Progenitor cell of endocrine pancreas (in vitro differentiated cells): Measurements from ENCODE around the gene PRODH. TPM values are rescaled to one million over a fixed set of nuclear protein-coding genes. Genes with fewer than 3 reads are reported as not detected.

Experiments used
- DNase-seq: peaks from one replicate; pipeline ENCODE4 v3.0.0; 2021; ENCODE audit warnings: low spot score; ENCODE audit not compliant: unreplicated experiment
- H3K27ac Mint-ChIP-seq: 2 replicates; pipeline ENCODE4 v1.8.0; 2021; ENCODE audit warnings: mild to moderate bottlenecking, moderate library complexity, mixed read lengths
- H3K27me3 Mint-ChIP-seq: 2 replicates; pipeline ENCODE4 v1.8.0; 2021; ENCODE audit warnings: mixed read lengths
- H3K36me3 Mint-ChIP-seq: 2 replicates; pipeline ENCODE4 v1.8.0; 2022; ENCODE audit warnings: mixed read lengths; ENCODE audit not compliant: insufficient read depth
- H3K4me1 Mint-ChIP-seq: 2 replicates; pipeline ENCODE4 v1.8.0; 2021; ENCODE audit warnings: low read depth, mixed read lengths
- H3K4me3 Mint-ChIP-seq: 2 replicates; pipeline ENCODE4 v1.8.0; 2021; ENCODE audit warnings: low read depth, mild to moderate bottlenecking, moderate library complexity, mixed read lengths
- H3K9me3 Mint-ChIP-seq: 2 replicates; pipeline ENCODE4 v1.8.0; 2021; ENCODE audit warnings: low read depth, mixed read lengths
- total RNA-seq: library from RNA; stranded (reverse); gene quantifications from 2 replicates; pipeline ENCODE4 v1.2.1, GENCODE V29; 2021
- TF ChIP-seq, protein P1 (sequence below): fragments of 200-600 bp; sonication (generic); IDR thresholded peaks from one replicate; pipeline ENCODE4 v1.5.0; 2021; ENCODE audit warnings: antibody characterized with exemption, mild to moderate bottlenecking; ENCODE audit not compliant: unreplicated experiment

The PRODH gene
- total RNA-seq, 1 donor from 2014 or later: 6.4 TPM

DNA sequence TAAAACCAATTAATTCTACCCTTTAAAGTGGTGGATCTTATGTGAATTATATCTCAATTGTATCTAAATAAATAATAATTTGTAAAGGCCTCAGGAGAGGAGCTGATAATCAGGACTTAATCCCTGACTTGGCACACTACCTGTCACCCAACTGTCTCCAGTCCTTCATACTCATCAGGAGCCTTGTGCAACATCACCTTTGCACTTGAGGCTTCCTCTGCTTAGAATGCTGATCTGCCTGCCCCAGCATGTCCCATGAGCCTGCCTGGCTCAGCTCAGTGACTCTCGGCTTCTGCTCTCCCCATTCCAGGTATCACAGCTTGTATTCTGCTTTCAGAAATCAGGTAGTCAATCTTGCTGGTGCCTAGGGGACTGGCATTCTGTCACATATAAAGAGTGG lies 43.9 kb upstream of the PRODH start:
- TF ChIP-seq, protein P1, sequence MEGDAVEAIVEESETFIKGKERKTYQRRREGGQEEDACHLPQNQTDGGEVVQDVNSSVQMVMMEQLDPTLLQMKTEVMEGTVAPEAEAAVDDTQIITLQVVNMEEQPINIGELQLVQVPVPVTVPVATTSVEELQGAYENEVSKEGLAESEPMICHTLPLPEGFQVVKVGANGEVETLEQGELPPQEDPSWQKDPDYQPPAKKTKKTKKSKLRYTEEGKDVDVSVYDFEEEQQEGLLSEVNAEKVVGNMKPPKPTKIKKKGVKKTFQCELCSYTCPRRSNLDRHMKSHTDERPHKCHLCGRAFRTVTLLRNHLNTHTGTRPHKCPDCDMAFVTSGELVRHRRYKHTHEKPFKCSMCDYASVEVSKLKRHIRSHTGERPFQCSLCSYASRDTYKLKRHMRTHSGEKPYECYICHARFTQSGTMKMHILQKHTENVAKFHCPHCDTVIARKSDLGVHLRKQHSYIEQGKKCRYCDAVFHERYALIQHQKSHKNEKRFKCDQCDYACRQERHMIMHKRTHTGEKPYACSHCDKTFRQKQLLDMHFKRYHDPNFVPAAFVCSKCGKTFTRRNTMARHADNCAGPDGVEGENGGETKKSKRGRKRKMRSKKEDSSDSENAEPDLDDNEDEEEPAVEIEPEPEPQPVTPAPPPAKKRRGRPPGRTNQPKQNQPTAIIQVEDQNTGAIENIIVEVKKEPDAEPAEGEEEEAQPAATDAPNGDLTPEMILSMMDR: no peak
- Mint-ChIP-seq H3K9me3 (peaks cover 3% of the 10 kb centered on the region), H3K4me3 (no peak overlapping the region), H3K4me1 (no peaks in the 10 kb centered on the region), H3K36me3 (peaks cover 1% of the 10 kb centered on the region), H3K27ac (no peak overlapping the region), H3K27me3 (no peaks in the 10 kb centered on the region)
- DNase-seq: no peak

DNA sequence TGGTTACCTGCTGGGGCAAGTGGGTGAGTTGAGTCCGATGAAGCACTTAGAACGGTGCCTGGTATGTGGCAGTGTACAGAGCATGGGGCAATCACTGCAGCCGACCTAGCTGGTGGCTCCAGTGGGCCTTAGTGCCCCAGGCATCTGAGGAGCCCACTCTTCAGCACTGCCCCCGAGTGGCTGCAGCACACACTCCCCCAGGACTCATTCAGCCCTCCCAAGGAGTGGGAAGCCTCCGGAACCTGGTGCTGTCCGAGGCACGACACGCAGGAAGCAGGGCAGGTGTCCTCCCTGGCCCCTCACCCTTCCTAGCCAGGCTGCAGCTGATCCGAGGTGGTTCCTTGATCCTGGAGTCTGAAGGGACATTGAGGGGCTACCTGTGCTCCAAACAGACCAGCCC lies 42.4 kb upstream of the PRODH start:
- no peaks in the 10 kb centered on the region for H3K4me1 Mint-ChIP-seq
- peaks cover 1% of the 10 kb centered on the region for H3K36me3 Mint-ChIP-seq
- DNase-seq: no peak
- no peak overlapping the region for H3K4me3 Mint-ChIP-seq
- TF ChIP-seq, protein P1: no peak
- peaks cover 3% of the 10 kb centered on the region for H3K9me3 Mint-ChIP-seq
- no peaks in the 10 kb centered on the region for H3K27me3 Mint-ChIP-seq
- no peak overlapping the region for H3K27ac Mint-ChIP-seq

DNA sequence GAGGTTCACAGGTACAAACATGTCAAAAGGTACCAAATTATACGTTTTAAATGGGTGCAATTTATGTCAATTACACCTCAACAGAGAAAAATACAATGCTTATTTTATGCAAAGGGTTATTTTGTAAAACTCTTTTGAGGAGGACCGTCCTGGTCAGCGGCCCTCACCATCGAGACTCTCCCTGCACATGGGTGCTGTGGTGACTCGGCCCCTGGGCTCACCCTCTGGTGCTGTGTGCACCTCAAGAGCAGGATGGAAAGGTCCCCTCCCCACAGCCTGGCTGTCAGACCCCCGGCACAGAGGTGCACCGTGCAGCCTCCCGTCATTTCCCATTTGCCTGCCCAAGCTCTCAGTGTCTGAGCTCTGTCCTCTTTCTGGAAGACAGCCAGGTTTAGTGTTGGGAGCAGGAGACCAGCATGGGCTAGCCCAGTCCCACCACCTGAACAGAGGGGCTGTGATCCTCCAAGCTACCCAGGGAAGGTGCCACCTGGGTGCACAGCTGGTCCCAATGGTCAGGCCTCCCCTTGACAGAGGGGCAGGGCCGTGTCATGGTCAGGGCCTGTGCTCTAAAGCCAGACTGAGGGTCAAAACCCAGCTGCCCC lies 41.8 kb upstream of the PRODH start:
- no peak overlapping the region for H3K4me3 Mint-ChIP-seq
- no peak for DNase-seq
- H3K4me1 Mint-ChIP-seq: no peaks in the 10 kb centered on the region
- TF ChIP-seq, protein P1: no peak
- peaks cover 3% of the 10 kb centered on the region for H3K9me3 Mint-ChIP-seq
- peaks cover 1% of the 10 kb centered on the region for H3K36me3 Mint-ChIP-seq
- no peaks in the 10 kb centered on the region for H3K27me3 Mint-ChIP-seq
- H3K27ac Mint-ChIP-seq: no peak overlapping the region

DNA sequence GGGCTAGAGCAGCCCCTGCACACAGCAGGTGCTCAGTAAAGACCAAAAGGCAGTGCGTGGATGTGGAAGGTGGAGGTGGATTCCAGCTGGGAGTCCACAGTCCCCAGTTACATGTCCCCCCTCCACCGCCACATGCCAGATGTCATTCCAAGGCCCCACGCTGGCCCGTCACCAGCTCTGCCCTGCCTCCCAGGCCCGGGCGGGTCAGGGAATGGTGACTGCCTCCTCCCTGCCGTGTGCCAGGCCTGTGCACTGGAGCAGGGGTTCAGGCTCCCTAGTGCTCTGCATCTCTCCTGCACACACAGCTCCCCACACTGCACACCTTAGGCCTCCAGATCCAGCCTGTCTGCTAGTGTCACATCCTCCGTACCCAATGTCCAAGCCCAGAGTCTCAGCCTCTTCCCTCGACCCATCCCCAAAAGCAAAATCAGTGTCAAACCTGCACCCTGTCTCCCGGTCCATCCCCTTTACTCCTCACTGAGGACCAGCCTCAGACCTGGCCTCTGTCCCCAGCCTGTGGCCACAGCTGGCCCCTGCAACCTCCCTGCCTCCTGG lies 40.2 kb upstream of the PRODH start:
- TF ChIP-seq, protein P1: no peak
- Mint-ChIP-seq H3K4me3 (no peak overlapping the region), H3K27ac (no peak overlapping the region), H3K36me3 (peaks cover 1% of the 10 kb centered on the region), H3K27me3 (peaks cover 2% of the 10 kb centered on the region), H3K4me1 (no peaks in the 10 kb centered on the region), H3K9me3 (peaks cover 3% of the 10 kb centered on the region)
- DNase-seq: no peak

DNA sequence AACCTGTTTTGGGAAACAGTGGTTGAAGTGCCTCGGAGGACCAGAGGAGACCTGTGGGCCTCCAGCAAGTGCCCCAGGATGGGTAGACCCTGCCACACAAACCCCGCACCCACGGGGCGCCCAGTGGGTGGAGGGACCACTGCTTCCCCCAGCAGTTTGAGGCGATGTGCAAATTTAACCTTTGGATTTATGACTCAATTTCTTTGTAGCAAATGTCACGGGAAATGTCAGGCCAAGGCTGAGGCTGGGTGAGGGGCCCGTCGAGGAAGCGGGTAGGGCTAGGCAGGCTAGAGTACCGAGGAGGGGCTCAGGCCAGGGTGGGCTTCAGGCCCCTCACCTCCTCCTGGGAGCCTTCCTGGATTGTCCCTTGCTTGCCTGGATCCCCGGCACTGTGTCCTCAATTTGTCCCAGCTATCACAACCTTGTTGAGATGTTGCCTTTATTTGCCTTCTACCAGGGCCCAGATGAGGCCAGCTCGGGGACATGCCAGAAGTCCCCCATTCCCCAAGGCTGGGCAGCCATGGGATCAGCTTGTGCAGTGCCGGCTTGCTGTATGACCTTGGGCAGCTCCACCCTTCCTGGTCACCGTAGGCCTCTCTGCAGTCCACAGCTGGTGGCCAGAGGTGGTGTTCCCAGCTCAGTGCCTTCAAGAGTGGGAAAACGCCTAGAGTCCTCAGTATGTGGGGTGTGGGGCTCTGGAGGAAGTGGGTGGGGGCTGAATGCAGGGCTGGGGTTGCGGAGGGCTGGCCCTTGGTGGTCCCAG lies 39.5 kb upstream of the PRODH start:
- Mint-ChIP-seq H3K4me1 (no peaks in the 10 kb centered on the region), H3K4me3 (no peak overlapping the region), H3K36me3 (peaks cover 1% of the 10 kb centered on the region), H3K27me3 (peaks cover 2% of the 10 kb centered on the region), H3K9me3 (peaks cover 3% of the 10 kb centered on the region), H3K27ac (no peak overlapping the region)
- TF ChIP-seq, protein P1: no peak
- DNase-seq: no peak
